ENCODE data around the gene CTNNA2. TPM values are rescaled to one million over a fixed set of nuclear protein-coding genes. Genes with fewer than 3 reads are reported as not detected.

CTNNA2 gene
- total and polyA plus RNA-seq, 8 donors: 0.08 to 0.56 (median 0.17) TPM; not detected in 2

- no peak for ATAC-seq
- DNase-seq: peak in 1 of 4 donors; percentile 41
- Histone ChIP-seq H3K27me3 (no peaks in the 10 kb centered on the region), H3K4me1 (no peaks in the 10 kb centered on the region), H3K9me3 (no peaks in the 10 kb centered on the region), H3K36me3 (no peaks in the 10 kb centered on the region), H3K4me3 (no peak overlapping the region), H3K27ac (no peak overlapping the region)
- intact Hi-C loops (cut with DNase I): no loop called here
- TF ChIP-seq CTCF (IDR thresholded peaks at IDR 0.05): no peak
Measured at GRCh38 chr2:80454628-80455027, 941.8 kb downstream of the CTNNA2 start.

GRCh38 chr2:80459028-80459427 is 946.2 kb downstream of the CTNNA2 start:
- no peaks in the 10 kb centered on the region for H3K4me1 ChIP-seq
- no peaks in the 10 kb centered on the region for H3K27me3 ChIP-seq
- no peak overlapping the region for H3K4me3 ChIP-seq
- DNase-seq (no peak), ATAC-seq (no peak)
- no peak for TF ChIP-seq CTCF (IDR thresholded peaks at IDR 0.05)
- H3K36me3 ChIP-seq: no peaks in the 10 kb centered on the region
- no peaks in the 10 kb centered on the region for H3K9me3 ChIP-seq
- no peak overlapping the region for H3K27ac ChIP-seq
- intact Hi-C loops (cut with DNase I): no loop called here

- Histone ChIP-seq H3K27ac (no peak overlapping the region), H3K4me1 (no peaks in the 10 kb centered on the region), H3K4me3 (no peak overlapping the region), H3K9me3 (no peaks in the 10 kb centered on the region), H3K36me3 (no peaks in the 10 kb centered on the region), H3K27me3 (no peaks in the 10 kb centered on the region)
- TF ChIP-seq CTCF (IDR thresholded peaks at IDR 0.05): no peak
- ATAC-seq (no peak), DNase-seq (no peak)
- intact Hi-C loops (cut with DNase I): no loop called here
Measured at GRCh38 chr2:80461505-80462197, 948.8 kb downstream of the CTNNA2 start.

- no peaks in the 10 kb centered on the region for H3K27me3 ChIP-seq
- ATAC-seq: no peak
- H3K36me3 ChIP-seq: no peaks in the 10 kb centered on the region
- DNase-seq: no peak
- TF ChIP-seq CTCF (IDR thresholded peaks at IDR 0.05): no peak
- no peaks in the 10 kb centered on the region for H3K4me1 ChIP-seq
- intact Hi-C loops (cut with DNase I): no loop called here
- H3K9me3 ChIP-seq: no peaks in the 10 kb centered on the region
- H3K4me3 ChIP-seq: no peak overlapping the region
- no peak overlapping the region for H3K27ac ChIP-seq
Measured at GRCh38 chr2:80462654-80463053, 949.8 kb downstream of the CTNNA2 start.

GRCh38 chr2:80464275-80464674 is 951.4 kb downstream of the CTNNA2 start:
- Histone ChIP-seq H3K27me3 (no peaks in the 10 kb centered on the region), H3K36me3 (no peaks in the 10 kb centered on the region), H3K27ac (no peak overlapping the region), H3K4me1 (no peaks in the 10 kb centered on the region), H3K9me3 (no peaks in the 10 kb centered on the region), H3K4me3 (no peak overlapping the region)
- intact Hi-C loops (cut with DNase I): no loop called here
- ATAC-seq (no peak), DNase-seq (no peak)
- no peak for TF ChIP-seq CTCF (IDR thresholded peaks at IDR 0.05)

Measured in left lung (tissue), 10 donors.